ENCODE measurements around the gene IL22RA1.

GRCh38 chr1:24086466-24086865 is 56.5 kb downstream of the IL22RA1 start:
- TF ChIP-seq, protein P1, sequence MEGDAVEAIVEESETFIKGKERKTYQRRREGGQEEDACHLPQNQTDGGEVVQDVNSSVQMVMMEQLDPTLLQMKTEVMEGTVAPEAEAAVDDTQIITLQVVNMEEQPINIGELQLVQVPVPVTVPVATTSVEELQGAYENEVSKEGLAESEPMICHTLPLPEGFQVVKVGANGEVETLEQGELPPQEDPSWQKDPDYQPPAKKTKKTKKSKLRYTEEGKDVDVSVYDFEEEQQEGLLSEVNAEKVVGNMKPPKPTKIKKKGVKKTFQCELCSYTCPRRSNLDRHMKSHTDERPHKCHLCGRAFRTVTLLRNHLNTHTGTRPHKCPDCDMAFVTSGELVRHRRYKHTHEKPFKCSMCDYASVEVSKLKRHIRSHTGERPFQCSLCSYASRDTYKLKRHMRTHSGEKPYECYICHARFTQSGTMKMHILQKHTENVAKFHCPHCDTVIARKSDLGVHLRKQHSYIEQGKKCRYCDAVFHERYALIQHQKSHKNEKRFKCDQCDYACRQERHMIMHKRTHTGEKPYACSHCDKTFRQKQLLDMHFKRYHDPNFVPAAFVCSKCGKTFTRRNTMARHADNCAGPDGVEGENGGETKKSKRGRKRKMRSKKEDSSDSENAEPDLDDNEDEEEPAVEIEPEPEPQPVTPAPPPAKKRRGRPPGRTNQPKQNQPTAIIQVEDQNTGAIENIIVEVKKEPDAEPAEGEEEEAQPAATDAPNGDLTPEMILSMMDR (conservative IDR thresholded peaks at IDR 0.05; ENCODE audit: low read depth, low read length), result no peak
- TF ChIP-seq EZH2 (IDR thresholded peaks at IDR 0.05; ENCODE audit: low read length, unreplicated experiment), result no peak
- no peak for TF ChIP-seq EZH2phosphoT487 (IDR thresholded peaks at IDR 0.05; ENCODE audit: borderline replicate concordance, low read length)

Data from PC-3 (cell line).